Astrocyte of the spinal cord (primary cell): Measurements from ENCODE around the gene ZMAT5.

ENCODE experiments used
- DNase-seq: peaks from one replicate; pipeline ENCODE4 v3.0.0; 2011; ENCODE audit warnings: low read depth, low spot score
- H3K4me3 ChIP-seq: 2 replicates; pipeline ENCODE4 v1.5.1; 2011; ENCODE audit warnings: low read depth, mild to moderate bottlenecking, low read length, moderate library complexity
- CTCF ChIP-seq: IDR thresholded peaks from 2 replicates; pipeline ENCODE4 v1.5.1; 2012; ENCODE audit warnings: low read depth, mild to moderate bottlenecking, low read length, inconsistent platforms
- in situ Hi-C: cut with HindIII; loops from 2 replicates; pipeline ENCODE4 v1.10.0; 2017; ENCODE audit warnings: low sequenced_read_pairs

Gene ZMAT5

GRCh38 chr22:29788339-29789279 lies 21.8 kb upstream of the ZMAT5 start:
- no peak for DNase-seq
- no peak overlapping the region for H3K4me3 ChIP-seq
- TF ChIP-seq CTCF, result no peak
- in situ Hi-C loops, result no loop called here

GRCh38 chr22:29787371-29787980 lies 20.7 kb upstream of the ZMAT5 start:
- in situ Hi-C loops, result no loop called here
- H3K4me3 ChIP-seq, result no peak overlapping the region
- DNase-seq, result no peak
- no peak for TF ChIP-seq CTCF

GRCh38 chr22:29786031-29786430 lies 19.2 kb upstream of the ZMAT5 start:
- in situ Hi-C loops, result no loop called here
- TF ChIP-seq CTCF, result no peak
- DNase-seq, result no peak
- no peak overlapping the region for H3K4me3 ChIP-seq

- in situ Hi-C loops, result no loop called here
- no peak for TF ChIP-seq CTCF
- DNase-seq, result no peak
- no peak overlapping the region for H3K4me3 ChIP-seq
These were observed 17.9 kb upstream of the ZMAT5 start for GRCh38 chr22:29784451-29785361.

GRCh38 chr22:29782061-29782845 lies 15.4 kb upstream of the ZMAT5 start:
- DNase-seq, result no peak
- in situ Hi-C loops, result no loop called here
- no peak for TF ChIP-seq CTCF
- no peak overlapping the region for H3K4me3 ChIP-seq
